CD14-positive monocyte (primary cell): ENCODE results near the gene PTPRN2. TPM values are rescaled to one million over a fixed set of nuclear protein-coding genes. Genes with fewer than 3 reads are reported as not detected.

Source experiments
- DNase-seq, 3 donors: peaks; one replicate each; pipeline ENCODE4 v3.0.0-alpha.2; 2011 to 2022
- H2AFZ ChIP-seq: 2 replicates; pipeline ENCODE4 v1.6.0; 2012; ENCODE audit warnings: mild to moderate bottlenecking, low read depth, low read length, inconsistent platforms; ENCODE audit not compliant: insufficient read depth, poor library complexity, severe bottlenecking
- H3K27ac ChIP-seq, 2 donors: 1 replicate in 1 of 2; 2 replicates in 1 of 2; pipeline ENCODE4 v1.5.1; 2012 to 2013; ENCODE audit warnings: low read length in 2 of 2, control low read depth in 1 of 2, inconsistent platforms in 1 of 2, low read depth in 1 of 2, mild to moderate bottlenecking in 1 of 2
- H3K27me3 ChIP-seq, 2 donors: one replicate each; pipeline versions ENCODE4 v1.6.0 to v1.6.1; 2011 to 2013; ENCODE audit warnings: low read length in 2 of 2; ENCODE audit not compliant: control insufficient read depth in 2 of 2, insufficient read depth in 2 of 2
- H3K36me3 ChIP-seq, 2 donors: replicated peaks in 1 of 2; 1 replicate in 1 of 2; 2 replicates in 1 of 2; pipeline versions ENCODE4 v1.5.1 to v1.6.1; 2012 to 2013; ENCODE audit warnings: low read length in 2 of 2, control low read depth in 1 of 2, inconsistent platforms in 1 of 2, mild to moderate bottlenecking in 1 of 2; ENCODE audit not compliant: insufficient read depth in 2 of 2, control insufficient read depth in 1 of 2
- H3K4me1 ChIP-seq, 2 donors: 1 replicate in 1 of 2; 2 replicates in 1 of 2; pipeline versions ENCODE4 v1.5.1 to v1.6.1; 2012 to 2013; ENCODE audit warnings: low read length in 2 of 2, control low read depth in 1 of 2, inconsistent platforms in 1 of 2, mild to moderate bottlenecking in 1 of 2, moderate library complexity in 1 of 2; ENCODE audit not compliant: insufficient read depth in 2 of 2, control insufficient read depth in 1 of 2
- H3K4me2 ChIP-seq: replicated peaks from 2 replicates; pipeline ENCODE3; 2012; ENCODE audit warnings: low read length, moderate library complexity, mild to moderate bottlenecking; ENCODE audit not compliant: poor library complexity, severe bottlenecking; ENCODE audit errors: extremely low read depth
- H3K4me3 ChIP-seq, 3 experiments: fragments of 200-600 bp in 1 of 3; sonication (generic) in 1 of 3; replicated peaks in 1 of 3; 1 replicate in 2 of 3; 2 replicates in 1 of 3; pipeline ENCODE4 v1.5.1; 2011 to 2013; ENCODE audit warnings: low read length in 3 of 3, mild to moderate bottlenecking in 3 of 3, control low read depth in 2 of 3, low read depth in 2 of 3, inconsistent platforms in 1 of 3, moderate library complexity in 1 of 3
- H3K79me2 ChIP-seq: 2 replicates; pipeline ENCODE4 v1.6.0; 2012; ENCODE audit warnings: mild to moderate bottlenecking, control low read depth, inconsistent platforms, low read length, moderate library complexity; ENCODE audit not compliant: insufficient read depth
- H3K9ac ChIP-seq: 2 replicates; pipeline ENCODE4 v1.6.0; 2017; ENCODE audit warnings: low read length, mild to moderate bottlenecking; ENCODE audit not compliant: insufficient read depth, poor library complexity, severe bottlenecking
- H3K9me3 ChIP-seq, 2 donors: replicated peaks in 1 of 2; 1 replicate in 1 of 2; 2 replicates in 1 of 2; pipeline versions ENCODE4 v1.5.1 to v1.6.1; 2012 to 2013; ENCODE audit warnings: low read length in 2 of 2, control low read depth in 1 of 2; ENCODE audit not compliant: control insufficient read depth in 1 of 2, insufficient read depth in 1 of 2
- H4K20me1 ChIP-seq: 2 replicates; pipeline ENCODE4 v1.6.0; 2012; ENCODE audit warnings: mild to moderate bottlenecking, low read length, control low read depth, moderate library complexity; ENCODE audit not compliant: insufficient read depth
- H3K27ac Mint-ChIP-seq, 7 donors: one replicate each; pipeline ENCODE4 v1.8.0; 2020; ENCODE audit warnings: mild to moderate bottlenecking in 7 of 7, mixed read lengths in 7 of 7, moderate library complexity in 6 of 7, inconsistent platforms in 2 of 7
- H3K27me3 Mint-ChIP-seq, 3 donors: one replicate each; pipeline ENCODE4 v1.8.0; 2021 to 2022; ENCODE audit warnings: low read depth in 3 of 3, mild to moderate bottlenecking in 3 of 3, mixed read lengths in 3 of 3, moderate library complexity in 3 of 3, inconsistent platforms in 1 of 3
- H3K36me3 Mint-ChIP-seq, 2 donors: one replicate each; pipeline ENCODE4 v1.8.0; 2020; ENCODE audit warnings: mixed read lengths in 2 of 2, inconsistent platforms in 1 of 2, mild to moderate bottlenecking in 1 of 2
- H3K4me1 Mint-ChIP-seq: one replicate; pipeline ENCODE4 v1.8.0; 2020; ENCODE audit warnings: mild to moderate bottlenecking, mixed read lengths
- H3K4me3 Mint-ChIP-seq, 2 donors: one replicate each; pipeline ENCODE4 v1.8.0; 2020; ENCODE audit warnings: mild to moderate bottlenecking in 2 of 2, mixed read lengths in 2 of 2, moderate library complexity in 1 of 2
- H3K9me3 Mint-ChIP-seq, 7 donors: one replicate each; pipeline ENCODE4 v1.8.0; 2020 to 2022; ENCODE audit warnings: mixed read lengths in 7 of 7, mild to moderate bottlenecking in 6 of 7, moderate library complexity in 6 of 7, inconsistent platforms in 2 of 7
- whole genome bisulfite sequencing: methylation state at CpG from one replicate; pipeline ENCODE4 v1.1.5; 2013; ENCODE audit warnings: missing lambda C conversion rate; ENCODE audit not compliant: insufficient coverage; 5-methylcytosine and 5-hydroxymethylcytosine counted together
- intact Hi-C, 2 donors: fragments of 100-400 bp; cut with micrococcal nuclease; formaldehyde crosslinking; loops; one replicate each; pipeline versions ENCODE4 v1.15.0 to v1.15.1; 2023
- polyA plus RNA-seq, 3 donors: library from polyadenylated mRNA; depleted of rRNA in 1 of 3; unstranded in 2 of 3; stranded (reverse) in 1 of 3; fragments of 300-500 nt in 2 of 3; fragments of >200 nt in 1 of 3; fragmentation: Illumina TruSeq in 2 of 3; gene quantifications; 1 replicate in 2 of 3; 2 replicates in 1 of 3; pipeline ENCODE4 v1.2.3, GENCODE V29; 2012 to 2021
- TF ChIP-seq, protein P1 (sequence below): fragments of 200-600 bp; IDR thresholded peaks from one replicate; pipeline ENCODE4 v1.8.0; 2022; ENCODE audit warnings: antibody characterized with exemption, mild to moderate bottlenecking

PTPRN2 gene
- polyA plus RNA-seq, 3 donors: 0.25 to 1.4 (median 0.97) TPM

DNA sequence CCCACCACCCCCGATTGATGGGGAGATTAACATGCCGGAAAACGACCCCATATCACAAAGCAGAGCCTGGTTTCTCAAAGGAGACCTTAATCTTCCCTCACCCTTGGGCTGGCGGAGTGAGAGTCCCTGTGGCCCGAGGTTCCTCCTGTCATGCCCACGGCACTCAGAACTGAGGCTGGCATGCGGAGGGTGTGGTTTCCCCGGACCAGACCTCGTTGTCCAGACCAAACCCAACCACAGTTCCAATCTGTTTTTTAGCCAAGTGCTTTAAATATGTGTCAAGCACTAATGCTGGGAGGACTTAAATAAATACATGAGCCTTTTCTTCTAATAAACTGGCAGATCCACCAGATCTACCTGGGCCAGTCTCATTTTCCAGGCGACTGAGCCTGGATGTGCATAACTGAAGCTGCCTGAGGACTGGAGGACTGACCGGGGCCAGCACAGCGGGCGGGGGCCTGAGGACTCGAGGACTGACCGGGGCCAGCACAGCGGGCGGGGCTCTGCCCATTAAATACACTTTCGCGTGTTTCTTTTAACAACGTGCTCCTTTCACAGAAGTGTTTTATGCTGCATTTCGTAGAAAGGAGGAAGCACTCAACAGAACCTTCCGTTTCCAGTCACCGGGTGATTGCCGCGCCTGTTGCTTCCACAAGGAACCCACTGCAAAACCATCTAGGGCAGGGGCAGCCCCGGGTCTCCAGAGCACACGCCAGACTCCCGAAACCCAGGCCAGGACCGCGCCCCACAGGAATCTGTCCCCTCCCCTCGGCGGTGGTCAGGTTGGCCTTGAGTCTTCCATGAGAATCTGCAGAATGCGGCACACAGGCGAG, 334.6 kb downstream of the PTPRN2 start:
- TF ChIP-seq, protein P1, sequence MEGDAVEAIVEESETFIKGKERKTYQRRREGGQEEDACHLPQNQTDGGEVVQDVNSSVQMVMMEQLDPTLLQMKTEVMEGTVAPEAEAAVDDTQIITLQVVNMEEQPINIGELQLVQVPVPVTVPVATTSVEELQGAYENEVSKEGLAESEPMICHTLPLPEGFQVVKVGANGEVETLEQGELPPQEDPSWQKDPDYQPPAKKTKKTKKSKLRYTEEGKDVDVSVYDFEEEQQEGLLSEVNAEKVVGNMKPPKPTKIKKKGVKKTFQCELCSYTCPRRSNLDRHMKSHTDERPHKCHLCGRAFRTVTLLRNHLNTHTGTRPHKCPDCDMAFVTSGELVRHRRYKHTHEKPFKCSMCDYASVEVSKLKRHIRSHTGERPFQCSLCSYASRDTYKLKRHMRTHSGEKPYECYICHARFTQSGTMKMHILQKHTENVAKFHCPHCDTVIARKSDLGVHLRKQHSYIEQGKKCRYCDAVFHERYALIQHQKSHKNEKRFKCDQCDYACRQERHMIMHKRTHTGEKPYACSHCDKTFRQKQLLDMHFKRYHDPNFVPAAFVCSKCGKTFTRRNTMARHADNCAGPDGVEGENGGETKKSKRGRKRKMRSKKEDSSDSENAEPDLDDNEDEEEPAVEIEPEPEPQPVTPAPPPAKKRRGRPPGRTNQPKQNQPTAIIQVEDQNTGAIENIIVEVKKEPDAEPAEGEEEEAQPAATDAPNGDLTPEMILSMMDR: no peak

DNA sequence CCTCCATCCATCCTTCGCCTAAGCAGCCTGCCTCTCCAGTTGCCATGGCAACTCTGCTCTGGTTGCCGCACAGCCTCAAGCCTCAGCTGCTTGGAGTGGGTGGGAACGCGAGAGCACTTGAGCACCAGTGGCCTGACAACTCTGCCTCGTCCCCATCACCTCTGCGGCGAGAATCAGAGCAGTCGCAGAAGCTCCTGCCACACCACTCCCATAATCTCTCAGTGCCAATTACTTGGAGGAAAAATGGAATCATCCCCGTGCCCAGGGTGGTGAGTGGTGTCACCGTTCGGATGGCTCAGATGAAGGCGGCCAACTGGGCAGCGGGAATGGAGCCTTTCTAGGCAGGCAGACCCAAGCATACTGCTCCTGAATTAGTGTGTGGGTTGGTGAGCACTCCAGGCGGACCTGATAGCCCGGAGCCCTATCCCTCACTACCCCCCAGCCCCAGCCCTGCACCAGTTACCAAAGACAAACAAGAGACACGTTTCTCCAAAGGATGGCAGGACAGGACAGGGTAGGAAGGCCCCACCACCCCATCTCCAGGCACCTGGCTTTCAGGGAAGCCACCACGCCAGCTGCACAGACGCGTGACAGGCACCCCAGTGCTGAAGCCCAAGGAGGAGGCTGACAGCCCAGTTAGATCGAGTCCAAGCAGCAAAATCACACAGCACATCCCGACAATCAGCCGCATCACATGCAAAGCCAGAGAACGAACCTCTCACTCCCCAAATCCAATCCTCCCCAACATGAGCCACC, 335.4 kb downstream of the PTPRN2 start:
- H3K79me2 ChIP-seq: no peaks in the 10 kb centered on the region
- H3K27ac ChIP-seq: no peak overlapping the region
- no peaks in the 10 kb centered on the region for H3K36me3 ChIP-seq
- H3K4me2 ChIP-seq: no peak overlapping the region
- no peak overlapping the region for H3K9ac ChIP-seq
- no peaks in the 10 kb centered on the region for H3K4me1 Mint-ChIP-seq
- DNase-seq: no peak
- no peaks in the 10 kb centered on the region for H4K20me1 ChIP-seq
- peaks cover 38 to 59% of the 10 kb centered on the region in 2 donors for H3K9me3 ChIP-seq
- H3K4me3 ChIP-seq: no peak overlapping the region
- no peak overlapping the region for H3K27ac Mint-ChIP-seq
- WGBS: 87% methylated on average over 12 of the region's 23 CpGs
- H3K4me3 Mint-ChIP-seq: no peak overlapping the region
- TF ChIP-seq, protein P1: no peak
- peaks cover 0 to 2% (median 0%) of the 10 kb centered on the region in 3 donors for H3K27me3 Mint-ChIP-seq
- no peak overlapping the region for H2AFZ ChIP-seq
- intact Hi-C loops: no loop called here
- no peaks in the 10 kb centered on the region for H3K4me1 ChIP-seq
- H3K9me3 Mint-ChIP-seq: peaks cover 17 to 38% (median 27%) of the 10 kb centered on the region in 7 donors
- H3K36me3 Mint-ChIP-seq: no peaks in the 10 kb centered on the region
- no peaks in the 10 kb centered on the region for H3K27me3 ChIP-seq

More for the DNA sequence above, 334.6 kb downstream of the PTPRN2 start:
- whole genome bisulfite sequencing: 71% methylated on average over 27 of the region's 34 CpGs
- Histone ChIP-seq H3K4me3 (no peak overlapping the region), H2AFZ (no peak overlapping the region), H3K36me3 (no peaks in the 10 kb centered on the region), H3K27me3 (no peaks in the 10 kb centered on the region), H3K9me3 (peaks cover 31 to 58% of the 10 kb centered on the region in 2 donors), H3K4me1 (no peaks in the 10 kb centered on the region), H3K4me2 (no peak overlapping the region), H3K79me2 (no peaks in the 10 kb centered on the region), H3K27ac (no peak overlapping the region), H4K20me1 (no peaks in the 10 kb centered on the region), H3K9ac (no peak overlapping the region)
- DNase-seq: no peak
- Mint-ChIP-seq H3K36me3 (no peaks in the 10 kb centered on the region), H3K27ac (no peak overlapping the region), H3K9me3 (peaks cover 16 to 39% (median 21%) of the 10 kb centered on the region in 7 donors), H3K4me3 (no peak overlapping the region), H3K4me1 (no peaks in the 10 kb centered on the region), H3K27me3 (peaks cover 0 to 2% (median under 1%) of the 10 kb centered on the region in 3 donors)
- intact Hi-C loops: no loop called here
